Loucy (cell line): ENCODE data around the gene CXorf49B.
"Not testable (repeated sequence)": the region's sequence is repeated elsewhere in the genome, so short reads cannot be mapped to it uniquely, and the experiment has no call there.

Experiments
- H2AFZ ChIP-seq: fragments of 200-600 bp; sonication (generic); 2 replicates; pipeline ENCODE4 v1.6.0; 2016; ENCODE audit warnings: antibody characterized with exemption, mild to moderate bottlenecking, low read length, moderate library complexity
- H3F3A ChIP-seq: fragments of 200-600 bp; 2 replicates; pipeline ENCODE4 v1.6.0; 2016; ENCODE audit warnings: antibody characterized with exemption, low read depth, mild to moderate bottlenecking
- H3K27me3 ChIP-seq: fragments of 200-600 bp; sonication (generic); 2 replicates; pipeline ENCODE4 v1.6.1; 2014; ENCODE audit warnings: low read length, mild to moderate bottlenecking; ENCODE audit not compliant: insufficient read depth, poor library complexity, severe bottlenecking
- H3K36me3 ChIP-seq: fragments of 200-600 bp; sonication (generic); 2 replicates; pipeline ENCODE4 v1.6.1; 2016; ENCODE audit warnings: low read length; ENCODE audit not compliant: insufficient read depth
- H3K4me1 ChIP-seq: fragments of 200-600 bp; sonication (generic); 2 replicates; pipeline ENCODE4 v1.5.1; 2014; ENCODE audit warnings: low read length, mild to moderate bottlenecking; ENCODE audit not compliant: insufficient read depth, poor library complexity, severe bottlenecking
- H3K4me2 ChIP-seq: fragments of 200-600 bp; sonication (generic); 2 replicates; pipeline ENCODE4 v1.6.0; 2014; ENCODE audit warnings: antibody characterized with exemption, low read length, low read depth, mild to moderate bottlenecking; ENCODE audit not compliant: poor library complexity, severe bottlenecking
- H3K4me3 ChIP-seq: fragments of 200-600 bp; sonication (generic); 2 replicates; pipeline ENCODE4 v1.5.1; 2014; ENCODE audit warnings: low read length, mild to moderate bottlenecking, mixed read lengths; ENCODE audit not compliant: poor library complexity, severe bottlenecking
- H3K79me2 ChIP-seq: fragments of 200-600 bp; sonication (generic); 2 replicates; pipeline ENCODE4 v1.6.1; 2014; ENCODE audit warnings: low read length; ENCODE audit not compliant: insufficient read depth
- H3K9ac ChIP-seq: fragments of 200-600 bp; sonication (generic); 2 replicates; pipeline ENCODE4 v1.6.0; 2014; ENCODE audit warnings: mild to moderate bottlenecking, low read depth, low read length, moderate library complexity; ENCODE audit not compliant: poor library complexity, severe bottlenecking
- H3K9me2 ChIP-seq: fragments of 200-600 bp; sonication (generic); replicated peaks from 2 replicates; pipeline ENCODE4 v1.6.1; 2016; ENCODE audit warnings: low read depth, low read length, mixed read lengths
- H3K9me3 ChIP-seq: fragments of 200-600 bp; sonication (generic); 2 replicates; pipeline ENCODE4 v1.6.1; 2014; ENCODE audit warnings: mild to moderate bottlenecking, antibody characterized with exemption, low read length, low read depth; ENCODE audit not compliant: insufficient read depth
- H4K20me1 ChIP-seq: fragments of 200-600 bp; sonication (generic); 2 replicates; pipeline ENCODE4 v1.6.0; 2014; ENCODE audit warnings: antibody characterized with exemption, low read length, mild to moderate bottlenecking; ENCODE audit not compliant: insufficient read depth, poor library complexity, severe bottlenecking

The CXorf49B gene

DNA sequence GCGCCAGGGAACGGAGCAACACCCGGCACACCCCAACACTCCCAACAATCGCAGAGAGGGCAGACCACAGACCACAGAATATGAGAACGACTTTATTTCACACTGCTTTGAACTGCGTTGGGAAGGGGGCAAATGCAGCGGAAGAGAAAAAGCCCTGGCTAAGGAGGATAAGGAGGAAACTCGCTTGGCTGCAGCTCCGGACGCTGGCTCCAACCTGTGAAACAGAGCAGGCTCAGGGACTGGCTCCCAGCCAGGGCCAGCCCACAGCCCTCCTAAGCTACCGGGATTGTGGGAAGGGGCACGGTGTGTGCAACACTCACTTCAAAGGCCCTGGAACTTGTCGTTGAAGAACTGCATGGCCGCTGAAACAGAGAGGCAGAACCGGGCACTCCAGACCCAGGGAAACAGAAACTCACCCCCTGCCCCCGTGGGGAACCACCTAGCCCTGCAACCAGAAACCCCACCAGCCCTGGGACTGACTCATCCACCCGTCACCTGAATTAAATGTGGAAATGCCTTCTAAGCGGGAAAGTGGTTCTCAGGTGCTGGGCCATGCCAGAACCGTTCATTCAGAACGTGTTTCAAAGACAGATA lies 2.4 kb upstream of the CXorf49B start:
- H3F3A ChIP-seq, H3K9ac ChIP-seq, H4K20me1 ChIP-seq, H3K4me1 ChIP-seq, H3K9me2 ChIP-seq, H3K9me3 ChIP-seq, H3K79me2 ChIP-seq, H2AFZ ChIP-seq, H3K27me3 ChIP-seq, H3K4me2 ChIP-seq, H3K36me3 ChIP-seq, H3K4me3 ChIP-seq: not testable (repeated sequence)

DNA sequence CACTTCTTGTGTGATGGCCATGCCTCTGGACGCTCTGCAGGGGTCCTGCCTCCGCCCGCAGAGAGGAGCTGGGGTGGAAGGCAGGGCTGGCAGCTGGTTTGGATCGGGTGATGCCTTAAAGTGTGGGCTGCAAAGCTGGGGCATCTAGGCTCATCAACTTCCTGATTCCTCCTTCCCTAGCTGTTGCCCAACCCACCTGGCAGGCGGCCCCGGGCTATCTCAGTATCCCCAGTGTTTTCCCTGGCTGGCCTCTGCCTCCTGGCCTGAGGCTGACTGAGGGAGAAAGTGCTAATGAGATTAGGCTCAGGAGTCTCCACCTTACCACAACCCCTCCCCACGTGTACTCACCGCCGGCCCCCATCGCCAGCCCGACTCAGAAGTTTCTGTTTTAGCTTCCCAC lies 1.7 kb downstream of the CXorf49B start:
- not testable (repeated sequence) for H3K9me3 ChIP-seq, H3K27me3 ChIP-seq, H4K20me1 ChIP-seq, H3K4me2 ChIP-seq, H3F3A ChIP-seq, H3K4me1 ChIP-seq, H3K79me2 ChIP-seq, H3K4me3 ChIP-seq, H3K36me3 ChIP-seq, H3K9me2 ChIP-seq, H2AFZ ChIP-seq, H3K9ac ChIP-seq

DNA sequence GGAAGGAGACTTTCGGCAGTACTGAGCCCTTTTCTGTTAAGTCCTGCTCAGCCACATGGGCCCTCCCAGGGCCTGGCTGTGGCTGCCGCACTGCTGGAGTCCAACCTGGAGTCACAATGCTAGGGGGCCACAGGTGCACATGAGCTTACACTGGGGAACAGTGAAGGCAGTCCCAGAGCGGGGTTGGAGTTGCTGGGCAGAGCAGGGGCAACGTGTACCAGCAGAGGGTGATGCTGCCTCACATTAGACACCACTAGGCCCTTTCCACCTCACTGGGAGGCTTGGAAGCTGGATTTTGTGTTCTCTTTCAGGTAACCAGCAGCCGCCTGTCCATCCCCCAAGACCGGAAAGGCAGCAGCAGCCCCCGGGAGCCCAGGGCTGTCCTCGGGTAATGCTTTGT lies 2.5 kb downstream of the CXorf49B start:
- not testable (repeated sequence) for H3K4me1 ChIP-seq

DNA sequence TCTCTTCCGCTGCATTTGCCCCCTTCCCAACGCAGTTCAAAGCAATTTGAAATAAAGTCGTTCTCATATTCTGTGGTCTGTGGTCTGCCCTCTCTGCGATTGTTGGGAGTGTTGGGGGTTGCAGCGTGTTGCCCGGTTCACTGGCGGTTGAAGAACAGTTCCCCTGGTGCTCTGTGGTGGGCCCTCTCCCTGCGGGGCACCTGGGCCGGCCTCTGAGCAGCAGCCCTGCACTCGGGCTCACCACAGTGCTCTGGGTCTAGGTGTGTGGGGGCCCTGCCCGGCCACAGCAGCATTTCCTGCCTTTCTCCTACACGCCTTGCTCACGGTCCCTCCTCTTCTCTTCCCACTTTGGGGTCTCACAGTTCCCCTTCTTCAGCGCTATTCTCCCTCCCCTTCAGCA lies 4.0 kb downstream of the CXorf49B start:
- H2AFZ ChIP-seq, H3K79me2 ChIP-seq, H4K20me1 ChIP-seq, H3K9me3 ChIP-seq, H3K36me3 ChIP-seq, H3K27me3 ChIP-seq, H3K4me3 ChIP-seq, H3F3A ChIP-seq, H3K4me1 ChIP-seq, H3K9me2 ChIP-seq, H3K4me2 ChIP-seq, H3K9ac ChIP-seq: not testable (repeated sequence)

More for the DNA sequence above, 2.5 kb downstream of the CXorf49B start:
- not testable (repeated sequence) for H3K4me2 ChIP-seq, H3K79me2 ChIP-seq, H3K36me3 ChIP-seq, H3K4me3 ChIP-seq, H3F3A ChIP-seq, H3K9me2 ChIP-seq, H4K20me1 ChIP-seq, H3K9me3 ChIP-seq, H3K27me3 ChIP-seq, H2AFZ ChIP-seq, H3K9ac ChIP-seq

DNA sequence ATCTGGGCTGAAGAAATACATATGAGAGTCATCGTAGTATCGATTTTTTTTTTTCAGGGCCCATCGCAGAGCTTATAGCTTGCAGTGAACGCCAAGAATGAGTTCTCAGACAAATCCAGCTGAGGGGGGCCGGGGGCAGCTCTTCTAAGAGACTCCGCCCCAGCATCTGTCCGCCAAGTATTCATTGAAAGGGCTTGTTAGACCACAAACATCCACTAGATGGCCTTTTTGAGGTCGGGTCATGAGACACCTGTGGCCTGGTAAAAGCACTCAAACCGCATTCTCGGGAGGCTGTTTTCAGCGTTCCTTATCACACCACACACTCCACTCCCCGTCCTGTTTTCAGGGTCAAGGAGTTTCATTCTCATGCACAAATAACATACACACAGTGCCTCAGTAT lies 15.2 kb downstream of the CXorf49B start:
- not testable (repeated sequence) for H3K79me2 ChIP-seq, H3K9me2 ChIP-seq, H3K9ac ChIP-seq, H3K27me3 ChIP-seq, H3K9me3 ChIP-seq, H3F3A ChIP-seq, H3K4me3 ChIP-seq, H3K36me3 ChIP-seq, H4K20me1 ChIP-seq, H3K4me2 ChIP-seq, H3K4me1 ChIP-seq, H2AFZ ChIP-seq

DNA sequence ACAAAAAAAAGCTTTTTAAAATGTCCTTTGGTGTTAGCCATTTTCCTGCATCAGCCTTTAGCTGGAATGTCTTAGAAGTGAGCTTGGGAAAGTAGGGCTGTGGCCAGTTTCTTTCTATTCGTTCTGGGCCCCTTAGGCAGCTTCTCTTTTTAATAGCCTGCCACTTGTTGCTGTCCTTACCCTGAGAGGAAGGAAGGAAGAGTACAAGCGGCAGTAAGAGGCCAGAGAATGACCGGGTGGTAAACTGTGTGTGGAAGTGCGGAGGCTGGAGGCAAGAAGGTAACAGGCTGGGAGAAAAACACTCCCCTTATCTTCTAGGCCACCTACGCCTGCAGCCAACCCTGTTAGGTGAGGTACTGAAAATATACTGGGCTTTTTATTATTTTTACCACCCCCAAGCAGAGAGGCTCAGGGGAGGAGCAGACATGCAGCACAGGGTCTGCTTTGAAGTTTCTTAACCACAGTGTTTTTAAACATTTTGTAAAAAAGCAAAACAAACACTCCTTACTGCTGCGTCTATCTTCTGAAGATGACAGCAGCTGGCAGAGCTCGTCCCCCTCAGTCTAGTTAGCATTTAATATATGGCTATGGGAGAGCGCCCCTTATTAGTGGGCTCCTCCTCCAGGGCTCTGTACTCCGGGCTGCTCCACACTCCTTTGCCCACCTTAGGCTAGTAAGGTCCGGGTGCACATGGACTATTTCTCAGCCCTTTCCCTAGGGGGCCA lies 19.2 kb downstream of the CXorf49B start:
- not testable (repeated sequence) for H3K9me3 ChIP-seq, H2AFZ ChIP-seq, H3K36me3 ChIP-seq, H3F3A ChIP-seq, H3K9ac ChIP-seq, H3K9me2 ChIP-seq, H4K20me1 ChIP-seq, H3K79me2 ChIP-seq, H3K27me3 ChIP-seq, H3K4me1 ChIP-seq, H3K4me2 ChIP-seq, H3K4me3 ChIP-seq

DNA sequence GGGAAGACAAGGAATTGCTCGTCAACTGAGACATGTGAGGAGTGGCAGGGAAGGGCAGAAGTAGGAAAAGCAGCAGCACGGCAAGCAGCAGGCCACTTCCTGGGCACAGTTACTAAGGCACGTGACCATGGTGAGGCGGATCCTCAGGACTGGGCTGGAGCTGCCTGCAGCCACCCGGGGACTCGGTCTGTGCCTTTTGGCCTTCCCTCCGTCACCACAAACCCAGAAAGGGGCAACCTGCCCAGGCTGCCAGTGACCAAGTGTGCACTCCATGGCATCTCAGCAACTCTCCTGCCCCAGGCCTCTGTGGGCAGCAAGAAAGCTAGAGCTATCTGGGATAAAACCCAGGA lies 19.8 kb downstream of the CXorf49B start:
- H3K27me3 ChIP-seq, H3K9ac ChIP-seq, H3K36me3 ChIP-seq, H3K4me1 ChIP-seq, H3K9me3 ChIP-seq, H3K79me2 ChIP-seq, H3K9me2 ChIP-seq, H4K20me1 ChIP-seq, H3K4me3 ChIP-seq, H2AFZ ChIP-seq, H3F3A ChIP-seq, H3K4me2 ChIP-seq: not testable (repeated sequence)
